AG04450 (cell line): ENCODE results near the gene TSPAN9. TPM values are rescaled to one million over a fixed set of nuclear protein-coding genes. Genes with fewer than 3 reads are reported as not detected.

Source experiments
- CTCF ChIA-PET: fragments of 300-600, 350-600 bp; formaldehyde crosslinking; extraction: SDS; loops from one replicate; lab custom pipeline; 2022; ENCODE audit warnings: antibody characterized with exemption, inconsistent platforms; lab: Charles Lee
- POLR2A ChIA-PET: fragments of 350-600 bp; formaldehyde crosslinking; extraction: SDS; loops from one replicate; lab custom pipeline; 2021; ENCODE audit warnings: antibody characterized with exemption, inconsistent platforms; lab: Yijun Ruan, JAX
- DNase-seq: peaks from one replicate; pipeline ENCODE4 v3.0.0-alpha.2; 2011; ENCODE audit warnings: low read depth, low spot score
- H3K27ac ChIP-seq: one replicate; pipeline ENCODE4 v1.5.1; 2012; ENCODE audit warnings: low read depth, low read length, control low read depth
- H3K27me3 ChIP-seq: one replicate; pipeline ENCODE4 v1.6.0; 2012; ENCODE audit warnings: low read length; ENCODE audit not compliant: control insufficient read depth, insufficient read depth
- H3K4me3 ChIP-seq: 2 replicates; pipeline ENCODE4 v1.5.1; 2011; ENCODE audit warnings: mild to moderate bottlenecking, low read depth, low read length, control low read depth
- H3K9me3 ChIP-seq: 2 replicates; pipeline ENCODE4 v1.5.1; 2012; ENCODE audit warnings: low read length; ENCODE audit not compliant: control insufficient read depth, insufficient read depth
- polyA plus RNA-seq: library from polyadenylated mRNA; depleted of rRNA; stranded (reverse); fragments of >200 nt; gene quantifications from 2 replicates; pipeline ENCODE4 v1.2.3, GENCODE V29; 2011
- TF ChIP-seq, protein P1 (sequence below): IDR thresholded peaks from 2 replicates; pipeline ENCODE4 v1.5.1; 2011; ENCODE audit warnings: low read depth, low read length, control low read depth, inconsistent platforms

Gene TSPAN9
- polyA plus RNA-seq, 1 experiment: 68.0 TPM

- ChIA-PET CTCF (no interaction called here), POLR2A (no interaction called here)
- DNase-seq: no peak
- TF ChIP-seq, protein P1, sequence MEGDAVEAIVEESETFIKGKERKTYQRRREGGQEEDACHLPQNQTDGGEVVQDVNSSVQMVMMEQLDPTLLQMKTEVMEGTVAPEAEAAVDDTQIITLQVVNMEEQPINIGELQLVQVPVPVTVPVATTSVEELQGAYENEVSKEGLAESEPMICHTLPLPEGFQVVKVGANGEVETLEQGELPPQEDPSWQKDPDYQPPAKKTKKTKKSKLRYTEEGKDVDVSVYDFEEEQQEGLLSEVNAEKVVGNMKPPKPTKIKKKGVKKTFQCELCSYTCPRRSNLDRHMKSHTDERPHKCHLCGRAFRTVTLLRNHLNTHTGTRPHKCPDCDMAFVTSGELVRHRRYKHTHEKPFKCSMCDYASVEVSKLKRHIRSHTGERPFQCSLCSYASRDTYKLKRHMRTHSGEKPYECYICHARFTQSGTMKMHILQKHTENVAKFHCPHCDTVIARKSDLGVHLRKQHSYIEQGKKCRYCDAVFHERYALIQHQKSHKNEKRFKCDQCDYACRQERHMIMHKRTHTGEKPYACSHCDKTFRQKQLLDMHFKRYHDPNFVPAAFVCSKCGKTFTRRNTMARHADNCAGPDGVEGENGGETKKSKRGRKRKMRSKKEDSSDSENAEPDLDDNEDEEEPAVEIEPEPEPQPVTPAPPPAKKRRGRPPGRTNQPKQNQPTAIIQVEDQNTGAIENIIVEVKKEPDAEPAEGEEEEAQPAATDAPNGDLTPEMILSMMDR: no peak
- Histone ChIP-seq H3K27ac (no peak overlapping the region), H3K9me3 (no peaks in the 10 kb centered on the region), H3K4me3 (no peak overlapping the region), H3K27me3 (no peaks in the 10 kb centered on the region)
These were observed 36.6 kb downstream of the TSPAN9 start for GRCh38 chr12:3113671-3114325.

- Histone ChIP-seq H3K9me3 (no peaks in the 10 kb centered on the region), H3K27ac (no peak overlapping the region), H3K4me3 (no peak overlapping the region), H3K27me3 (no peaks in the 10 kb centered on the region)
- DNase-seq: no peak
- TF ChIP-seq, protein P1: no peak
- CTCF ChIA-PET: no interaction called here
- POLR2A ChIA-PET: no interaction called here
These were observed 37.5 kb downstream of the TSPAN9 start for GRCh38 chr12:3114671-3115070.

DNA sequence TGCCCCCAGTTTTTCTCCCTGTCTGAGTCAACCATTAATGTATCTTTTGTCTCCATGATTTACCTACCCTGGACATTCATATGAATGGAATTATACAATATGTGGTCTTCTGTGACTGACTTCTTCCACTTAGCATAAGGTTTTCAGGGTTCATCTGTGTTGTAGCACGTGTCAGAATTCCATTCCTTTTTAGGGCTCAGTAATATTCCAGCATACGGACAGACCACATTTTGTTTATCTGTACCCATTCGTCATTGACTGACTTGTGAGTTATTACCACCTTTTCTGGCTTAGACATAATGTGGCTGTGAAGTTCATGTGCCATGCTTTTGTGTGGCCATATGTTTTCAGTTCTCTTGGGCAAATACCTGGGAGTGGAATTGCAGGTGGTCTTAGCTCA, 37.9 kb downstream of the TSPAN9 start:
- no peaks in the 10 kb centered on the region for H3K9me3 ChIP-seq
- CTCF ChIA-PET: interaction anchor here (1.5 to 1.9 kb wide), 2 partner anchors 20 to 160 kb away, joined by 4 to 5 read pairs; no protein-coding TSS in a partner anchor
- H3K4me3 ChIP-seq: no peak overlapping the region
- POLR2A ChIA-PET: no interaction called here
- DNase-seq: no peak
- TF ChIP-seq, protein P1: no peak
- no peaks in the 10 kb centered on the region for H3K27me3 ChIP-seq
- no peak overlapping the region for H3K27ac ChIP-seq

- Histone ChIP-seq H3K4me3 (no peak overlapping the region), H3K27ac (peak overlapping the region; percentile 96), H3K27me3 (no peaks in the 10 kb centered on the region), H3K9me3 (no peaks in the 10 kb centered on the region)
- ChIA-PET CTCF (interaction anchor here (1.5 to 1.9 kb wide), 3 partner anchors 19 to 159 kb away, joined by 4 to 7 read pairs (median 5); no protein-coding TSS in a partner anchor), POLR2A (interaction anchor here (0.6 kb wide), 1 partner anchor 95 kb away, joined by 6 read pairs; no protein-coding TSS in a partner anchor)
- DNase-seq: no peak
- TF ChIP-seq, protein P1: no peak
These were observed 39.1 kb downstream of the TSPAN9 start for GRCh38 chr12:3116106-3116844.

- Histone ChIP-seq H3K27me3 (no peaks in the 10 kb centered on the region), H3K4me3 (peak overlapping the region; percentile 31), H3K9me3 (no peaks in the 10 kb centered on the region), H3K27ac (peak overlapping the region; percentile 96)
- POLR2A ChIA-PET: interaction anchor here (0.7 kb wide), 1 partner anchor 13 kb away, joined by 3 read pairs; no protein-coding TSS in a partner anchor
- TF ChIP-seq, protein P1: no peak
- CTCF ChIA-PET: interaction anchor here (1.3 to 2.4 kb wide), 4 partner anchors 18 to 158 kb away, joined by 3 to 7 read pairs (median 6); no protein-coding TSS in a partner anchor
- DNase-seq: no peak
These were observed 40.0 kb downstream of the TSPAN9 start for GRCh38 chr12:3117144-3117581.
